ENCODE measurements around the gene HK2.
A peak's percentile ranks its signal among the peaks of the same experiment; 100 is the strongest.
"Not testable (repeated sequence)": the region's sequence is repeated elsewhere in the genome, so short reads cannot be mapped to it uniquely, and the experiment has no call there.

Gene HK2

GRCh38 chr2:74833418-74834233 is at the start of gene HK2:
Gene HK2, plus strand, starts transcription at chr2:74834127. Its CDS starts 454 bp downstream, at chr2:74834581.
- DNase-seq: peak; percentile 29

- no peak for DNase-seq
Observed at GRCh38 chr2:74789271-74789670, 44.7 kb upstream of the HK2 start.

- DNase-seq: no peak
Observed at GRCh38 chr2:74792282-74792681, 41.6 kb upstream of the HK2 start.

- not testable (repeated sequence) for DNase-seq
Observed at GRCh38 chr2:74794878-74795277, 39.0 kb upstream of the HK2 start.

- DNase-seq: no peak
Observed at GRCh38 chr2:74806355-74806839, 27.5 kb upstream of the HK2 start.

GRCh38 chr2:74806920-74807319 is 27.0 kb upstream of the HK2 start:
- DNase-seq: no peak

GRCh38 chr2:74812787-74813590 is 20.9 kb upstream of the HK2 start:
- DNase-seq: no peak

GRCh38 chr2:74814102-74814501 is 19.8 kb upstream of the HK2 start:
- no peak for DNase-seq

GRCh38 chr2:74815941-74816340 is 18.0 kb upstream of the HK2 start:
- no peak for DNase-seq

- no peak for DNase-seq
Observed at GRCh38 chr2:74816540-74817303, 17.2 kb upstream of the HK2 start.

- no peak for DNase-seq
Observed at GRCh38 chr2:74817304-74817675, 16.6 kb upstream of the HK2 start.

- DNase-seq: no peak
Observed at GRCh38 chr2:74819702-74820101, 14.2 kb upstream of the HK2 start.

GRCh38 chr2:74821177-74822126 is 12.5 kb upstream of the HK2 start:
- no peak for DNase-seq

GRCh38 chr2:74822771-74823566 is 11.0 kb upstream of the HK2 start:
- DNase-seq: no peak

- no peak for DNase-seq
Observed at GRCh38 chr2:74824679-74825078, 9.2 kb upstream of the HK2 start.

GRCh38 chr2:74828543-74828942 is 5.4 kb upstream of the HK2 start:
- no peak for DNase-seq

GRCh38 chr2:74831693-74832530 is 2.0 kb upstream of the HK2 start:
- DNase-seq: no peak

- not testable (repeated sequence) for DNase-seq
Observed at GRCh38 chr2:74834234-74834791, 386 bp downstream of the HK2 start.

- no peak for DNase-seq
Observed at GRCh38 chr2:74834792-74835755, 1.1 kb downstream of the HK2 start.

Data from NCI-H2107 (cell line).